Measurements from ENCODE around the gene PRDM10.
"Not testable (repeated sequence)": the region's sequence is repeated elsewhere in the genome, so short reads cannot be mapped to it uniquely, and the experiment has no call there.

PRDM10 gene

GRCh38 chr11:129884581-129884980, 118.1 kb downstream of the PRDM10 start:
- Histone ChIP-seq H3K4me3 (ENCODE audit: low read depth in 1 of 2, low read length in 2 of 2) (no peak overlapping the region), H3K36me3 (ENCODE audit: insufficient read depth, low read length) (peaks cover 93% of the 10 kb centered on the region), H3K9me3 (ENCODE audit: low read length) (no peaks in the 10 kb centered on the region), H3K27me3 (ENCODE audit: control insufficient read depth in 1 of 2, insufficient read depth in 2 of 2, low read length in 2 of 2) (no peaks in the 10 kb centered on the region), H3K4me1 (ENCODE audit: insufficient read depth, low read length) (no peaks in the 10 kb centered on the region), H3K27ac (ENCODE audit: low read depth, low read length) (no peak overlapping the region), H3K9ac (ENCODE audit: low read length) (no peak overlapping the region)

GRCh38 chr11:129881570-129882170, 121.0 kb downstream of the PRDM10 start:
- H3K4me1 ChIP-seq (ENCODE audit: insufficient read depth, low read length): no peaks in the 10 kb centered on the region
- no peaks in the 10 kb centered on the region for H3K9me3 ChIP-seq (ENCODE audit: low read length)
- no peaks in the 10 kb centered on the region for H3K27me3 ChIP-seq (ENCODE audit: control insufficient read depth in 1 of 2, insufficient read depth in 2 of 2, low read length in 2 of 2)
- no peak overlapping the region for H3K4me3 ChIP-seq (ENCODE audit: low read depth in 1 of 2, low read length in 2 of 2)
- H3K9ac ChIP-seq (ENCODE audit: low read length): no peak overlapping the region
- peaks cover 97% of the 10 kb centered on the region for H3K36me3 ChIP-seq (ENCODE audit: insufficient read depth, low read length)
- no peak overlapping the region for H3K27ac ChIP-seq (ENCODE audit: low read depth, low read length)

GRCh38 chr11:129880311-129880710, 122.3 kb downstream of the PRDM10 start:
- Histone ChIP-seq H3K27ac (ENCODE audit: low read depth, low read length) (no peak overlapping the region), H3K9ac (ENCODE audit: low read length) (no peak overlapping the region), H3K4me1 (ENCODE audit: insufficient read depth, low read length) (no peaks in the 10 kb centered on the region), H3K36me3 (ENCODE audit: insufficient read depth, low read length) (peaks cover 96% of the 10 kb centered on the region), H3K27me3 (ENCODE audit: control insufficient read depth in 1 of 2, insufficient read depth in 2 of 2, low read length in 2 of 2) (no peaks in the 10 kb centered on the region), H3K9me3 (ENCODE audit: low read length) (no peaks in the 10 kb centered on the region), H3K4me3 (ENCODE audit: low read depth in 1 of 2, low read length in 2 of 2) (no peak overlapping the region)

GRCh38 chr11:129871914-129872313, 130.7 kb downstream of the PRDM10 start:
- no peaks in the 10 kb centered on the region for H3K27me3 ChIP-seq (ENCODE audit: control insufficient read depth in 1 of 2, insufficient read depth in 2 of 2, low read length in 2 of 2)
- no peaks in the 10 kb centered on the region for H3K4me1 ChIP-seq (ENCODE audit: insufficient read depth, low read length)
- no peaks in the 10 kb centered on the region for H3K9me3 ChIP-seq (ENCODE audit: low read length)
- H3K9ac ChIP-seq (ENCODE audit: low read length): no peak overlapping the region
- no peak overlapping the region for H3K4me3 ChIP-seq (ENCODE audit: low read depth in 1 of 2, low read length in 2 of 2)
- H3K27ac ChIP-seq (ENCODE audit: low read depth, low read length): no peak overlapping the region
- H3K36me3 ChIP-seq (ENCODE audit: insufficient read depth, low read length): peaks cover 87% of the 10 kb centered on the region

GRCh38 chr11:129868626-129869025, 134.0 kb downstream of the PRDM10 start:
- not testable (repeated sequence) for H3K4me1 ChIP-seq (ENCODE audit: insufficient read depth, low read length); H3K4me3 ChIP-seq (ENCODE audit: low read depth in 1 of 2, low read length in 2 of 2); H3K9me3 ChIP-seq (ENCODE audit: low read length); H3K9ac ChIP-seq (ENCODE audit: low read length); H3K27me3 ChIP-seq (ENCODE audit: control insufficient read depth in 1 of 2, insufficient read depth in 2 of 2, low read length in 2 of 2); H3K27ac ChIP-seq (ENCODE audit: low read depth, low read length)
- peaks cover 82% of the 10 kb centered on the region for H3K36me3 ChIP-seq (ENCODE audit: insufficient read depth, low read length)

- H3K4me1 ChIP-seq (ENCODE audit: insufficient read depth, low read length): peaks cover 9% of the 10 kb centered on the region
Observed at GRCh38 chr11:129866311-129866710, 136.3 kb downstream of the PRDM10 start.

GRCh38 chr11:129865701-129866100, 136.9 kb downstream of the PRDM10 start:
- Histone ChIP-seq H3K27ac (ENCODE audit: low read depth, low read length) (no peak overlapping the region), H3K4me3 (ENCODE audit: low read depth in 1 of 2, low read length in 2 of 2) (no peak overlapping the region), H3K4me1 (ENCODE audit: insufficient read depth, low read length) (peaks cover 9% of the 10 kb centered on the region), H3K36me3 (ENCODE audit: insufficient read depth, low read length) (peaks cover 59% of the 10 kb centered on the region), H3K9me3 (ENCODE audit: low read length) (no peaks in the 10 kb centered on the region), H3K9ac (ENCODE audit: low read length) (no peak overlapping the region), H3K27me3 (ENCODE audit: control insufficient read depth in 1 of 2, insufficient read depth in 2 of 2, low read length in 2 of 2) (no peaks in the 10 kb centered on the region)

More at GRCh38 chr11:129866311-129866710, 136.3 kb downstream of the PRDM10 start:
- H3K9ac ChIP-seq (ENCODE audit: low read length): no peak overlapping the region
- no peak overlapping the region for H3K4me3 ChIP-seq (ENCODE audit: low read depth in 1 of 2, low read length in 2 of 2)
- no peak overlapping the region for H3K27ac ChIP-seq (ENCODE audit: low read depth, low read length)
- H3K36me3 ChIP-seq (ENCODE audit: insufficient read depth, low read length): peaks cover 63% of the 10 kb centered on the region
- no peaks in the 10 kb centered on the region for H3K9me3 ChIP-seq (ENCODE audit: low read length)
- H3K27me3 ChIP-seq (ENCODE audit: control insufficient read depth in 1 of 2, insufficient read depth in 2 of 2, low read length in 2 of 2): no peaks in the 10 kb centered on the region

- no peak overlapping the region for H3K4me3 ChIP-seq (ENCODE audit: low read depth in 1 of 2, low read length in 2 of 2)
- peaks cover 9% of the 10 kb centered on the region for H3K4me1 ChIP-seq (ENCODE audit: insufficient read depth, low read length)
- H3K36me3 ChIP-seq (ENCODE audit: insufficient read depth, low read length): peaks cover 52% of the 10 kb centered on the region
- no peak overlapping the region for H3K9ac ChIP-seq (ENCODE audit: low read length)
- H3K9me3 ChIP-seq (ENCODE audit: low read length): no peaks in the 10 kb centered on the region
- no peak overlapping the region for H3K27ac ChIP-seq (ENCODE audit: low read depth, low read length)
- H3K27me3 ChIP-seq (ENCODE audit: control insufficient read depth in 1 of 2, insufficient read depth in 2 of 2, low read length in 2 of 2): no peaks in the 10 kb centered on the region
Observed at GRCh38 chr11:129864811-129865210, 137.8 kb downstream of the PRDM10 start.

- Histone ChIP-seq H3K9ac (ENCODE audit: low read length) (no peak overlapping the region), H3K27ac (ENCODE audit: low read depth, low read length) (no peak overlapping the region), H3K4me1 (ENCODE audit: insufficient read depth, low read length) (peaks cover 9% of the 10 kb centered on the region), H3K27me3 (ENCODE audit: control insufficient read depth in 1 of 2, insufficient read depth in 2 of 2, low read length in 2 of 2) (no peaks in the 10 kb centered on the region), H3K4me3 (ENCODE audit: low read depth in 1 of 2, low read length in 2 of 2) (no peak overlapping the region), H3K9me3 (ENCODE audit: low read length) (no peaks in the 10 kb centered on the region), H3K36me3 (ENCODE audit: insufficient read depth, low read length) (peaks cover 36% of the 10 kb centered on the region)
Observed at GRCh38 chr11:129861702-129862522, 140.7 kb downstream of the PRDM10 start.

- Histone ChIP-seq H3K4me1 (ENCODE audit: insufficient read depth, low read length) (no peaks in the 10 kb centered on the region), H3K9ac (ENCODE audit: low read length) (no peak overlapping the region), H3K4me3 (ENCODE audit: low read depth in 1 of 2, low read length in 2 of 2) (no peak overlapping the region), H3K36me3 (ENCODE audit: insufficient read depth, low read length) (peaks cover 5% of the 10 kb centered on the region), H3K27me3 (ENCODE audit: control insufficient read depth in 1 of 2, insufficient read depth in 2 of 2, low read length in 2 of 2) (no peaks in the 10 kb centered on the region), H3K9me3 (ENCODE audit: low read length) (no peaks in the 10 kb centered on the region), H3K27ac (ENCODE audit: low read depth, low read length) (no peak overlapping the region)
Observed at GRCh38 chr11:129856036-129856435, 146.6 kb downstream of the PRDM10 start.

GRCh38 chr11:129855086-129855485, 147.5 kb downstream of the PRDM10 start:
- no peak overlapping the region for H3K4me3 ChIP-seq (ENCODE audit: low read depth in 1 of 2, low read length in 2 of 2)
- no peak overlapping the region for H3K27ac ChIP-seq (ENCODE audit: low read depth, low read length)
- H3K36me3 ChIP-seq (ENCODE audit: insufficient read depth, low read length): peaks cover 5% of the 10 kb centered on the region
- H3K9ac ChIP-seq (ENCODE audit: low read length): no peak overlapping the region
- no peaks in the 10 kb centered on the region for H3K4me1 ChIP-seq (ENCODE audit: insufficient read depth, low read length)
- no peaks in the 10 kb centered on the region for H3K27me3 ChIP-seq (ENCODE audit: control insufficient read depth in 1 of 2, insufficient read depth in 2 of 2, low read length in 2 of 2)
- H3K9me3 ChIP-seq (ENCODE audit: low read length): no peaks in the 10 kb centered on the region

Measured in muscle layer of colon (tissue), 2 donors.